Measurements from ENCODE around the gene TDRD3. TPM values are rescaled to one million over a fixed set of nuclear protein-coding genes. Genes with fewer than 3 reads are reported as not detected.
A peak's percentile ranks its signal among the peaks of the same experiment; 100 is the strongest.

Gene TDRD3
- total and polyA plus RNA-seq, 7 donors: 14.0 to 39.7 (median 29.1) TPM

DNA sequence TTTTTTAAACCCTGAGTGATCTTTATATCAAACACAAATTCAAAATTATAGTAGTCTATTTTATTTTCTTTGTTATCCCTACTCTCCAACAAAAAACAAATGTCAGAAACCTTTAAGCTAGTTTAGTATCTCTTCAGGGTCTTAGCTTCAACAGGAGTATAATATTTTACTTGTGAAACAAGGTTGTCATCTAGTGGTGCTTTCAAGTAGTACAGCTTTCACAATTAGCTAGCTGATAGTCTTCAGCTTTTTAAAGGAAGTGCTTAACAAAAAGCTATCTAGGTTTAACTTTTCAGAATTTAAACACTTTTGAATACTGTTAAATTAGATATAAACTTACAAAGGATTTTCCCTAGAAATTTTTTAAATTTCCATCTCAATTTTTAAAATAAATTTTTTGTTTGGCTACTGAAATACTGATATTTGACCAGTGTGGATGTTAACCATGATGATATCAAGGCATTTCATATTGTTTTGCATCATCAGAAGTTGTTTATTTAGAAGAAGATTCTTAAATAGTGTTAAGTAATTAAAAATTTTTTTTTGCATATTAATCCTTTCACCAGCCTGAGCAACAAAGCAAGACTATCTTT, 34.2 kb downstream of the TDRD3 start:
- ATAC-seq (peak; percentile 73 to 93 (median 83)), DNase-seq (no peak)
- Histone ChIP-seq H3K4me3 (no peak overlapping the region), H3K4me1 (no peaks in the 10 kb centered on the region), H3K27me3 (ENCODE audit: insufficient read depth in 3 of 3, low read length in 2 of 3) (no peaks in the 10 kb centered on the region), H3K9me3 (peaks cover 4% of the 10 kb centered on the region), H3K27ac (no peak overlapping the region), H3K36me3 (ENCODE audit: insufficient read depth in 1 of 2, low read depth in 1 of 2) (no peaks in the 10 kb centered on the region)
- intact Hi-C loops (cut with DNase I): loop anchor here in 1 of 2 donors (5.0 to 10.0 kb wide), 2 partner anchors 34 to 96 kb away; partner anchors contain the start of gene TDRD3
- TF ChIP-seq, protein P1, sequence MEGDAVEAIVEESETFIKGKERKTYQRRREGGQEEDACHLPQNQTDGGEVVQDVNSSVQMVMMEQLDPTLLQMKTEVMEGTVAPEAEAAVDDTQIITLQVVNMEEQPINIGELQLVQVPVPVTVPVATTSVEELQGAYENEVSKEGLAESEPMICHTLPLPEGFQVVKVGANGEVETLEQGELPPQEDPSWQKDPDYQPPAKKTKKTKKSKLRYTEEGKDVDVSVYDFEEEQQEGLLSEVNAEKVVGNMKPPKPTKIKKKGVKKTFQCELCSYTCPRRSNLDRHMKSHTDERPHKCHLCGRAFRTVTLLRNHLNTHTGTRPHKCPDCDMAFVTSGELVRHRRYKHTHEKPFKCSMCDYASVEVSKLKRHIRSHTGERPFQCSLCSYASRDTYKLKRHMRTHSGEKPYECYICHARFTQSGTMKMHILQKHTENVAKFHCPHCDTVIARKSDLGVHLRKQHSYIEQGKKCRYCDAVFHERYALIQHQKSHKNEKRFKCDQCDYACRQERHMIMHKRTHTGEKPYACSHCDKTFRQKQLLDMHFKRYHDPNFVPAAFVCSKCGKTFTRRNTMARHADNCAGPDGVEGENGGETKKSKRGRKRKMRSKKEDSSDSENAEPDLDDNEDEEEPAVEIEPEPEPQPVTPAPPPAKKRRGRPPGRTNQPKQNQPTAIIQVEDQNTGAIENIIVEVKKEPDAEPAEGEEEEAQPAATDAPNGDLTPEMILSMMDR (IDR thresholded peaks at IDR 0.05): peak; percentile 97

DNA sequence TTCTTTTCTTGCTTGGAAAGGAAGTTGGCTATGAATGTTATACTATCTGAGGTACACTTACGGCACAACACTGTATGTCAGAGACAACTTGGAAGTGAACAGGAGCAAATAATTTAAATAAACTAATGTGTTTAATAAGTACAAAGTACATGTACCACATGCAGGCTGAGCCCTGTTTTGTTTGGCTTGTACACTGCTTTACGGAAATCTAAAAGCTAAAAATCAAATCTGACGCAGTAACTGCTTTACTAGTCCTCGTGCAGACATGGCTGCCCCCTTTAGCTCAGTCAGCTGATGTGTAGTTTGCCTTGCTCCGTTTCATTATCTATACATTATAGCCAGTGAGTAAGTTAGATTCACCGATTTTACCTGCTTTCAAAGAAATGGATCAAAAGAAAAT, 36.5 kb downstream of the TDRD3 start:
- H3K4me1 ChIP-seq: no peaks in the 10 kb centered on the region
- intact Hi-C loops (cut with DNase I): loop anchor here in 1 of 2 donors (5.0 to 10.0 kb wide), 2 partner anchors 36 to 99 kb away; partner anchors contain the start of gene TDRD3
- H3K36me3 ChIP-seq (ENCODE audit: insufficient read depth in 1 of 2, low read depth in 1 of 2): no peaks in the 10 kb centered on the region
- no peaks in the 10 kb centered on the region for H3K27me3 ChIP-seq (ENCODE audit: insufficient read depth in 3 of 3, low read length in 2 of 3)
- DNase-seq (no peak), ATAC-seq (no peak)
- no peak overlapping the region for H3K27ac ChIP-seq
- 86 to 90% (median 89%) methylated on average over 6 of the region's 6 CpGs for WGBS, 3 donors
- H3K9me3 ChIP-seq: no peaks in the 10 kb centered on the region
- H3K4me3 ChIP-seq: no peak overlapping the region
- TF ChIP-seq, protein P1 (IDR thresholded peaks at IDR 0.05): no peak

DNA sequence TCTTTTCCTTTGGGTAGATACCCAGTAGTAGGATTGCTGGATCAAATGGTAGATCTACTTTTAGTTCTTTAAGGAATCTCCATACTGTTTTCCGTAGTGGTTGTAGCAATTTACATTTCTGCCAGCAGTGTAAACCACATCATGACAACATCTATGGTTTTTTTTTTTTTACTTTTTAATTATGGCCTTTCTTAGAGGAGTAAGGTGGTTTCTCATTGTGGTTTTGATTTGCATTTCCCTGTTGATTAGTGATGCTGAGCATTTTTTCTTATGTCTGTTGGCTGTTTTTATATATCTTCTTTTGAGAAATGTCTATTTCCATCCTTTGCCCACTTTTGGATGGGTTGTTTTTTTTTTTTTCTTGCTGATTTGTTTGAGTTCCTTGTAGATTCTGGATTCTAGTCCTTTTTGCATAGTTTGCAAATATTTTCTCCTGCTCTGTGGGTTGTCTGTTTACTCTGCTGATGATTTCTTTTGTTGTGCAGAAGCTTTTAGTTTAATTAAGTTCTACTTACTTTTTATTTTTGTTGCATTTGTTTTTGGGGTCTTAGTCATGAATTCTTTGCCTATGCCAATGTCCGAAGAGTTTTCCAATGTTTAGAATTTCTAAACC, 38.8 kb downstream of the TDRD3 start:
- no peaks in the 10 kb centered on the region for H3K27me3 ChIP-seq (ENCODE audit: insufficient read depth in 3 of 3, low read length in 2 of 3)
- ATAC-seq (no peak), DNase-seq (no peak)
- no peak overlapping the region for H3K4me3 ChIP-seq
- WGBS, 3 donors: 71 to 100% (median 96%) methylated on average over 2 of the region's 2 CpGs
- no peaks in the 10 kb centered on the region for H3K4me1 ChIP-seq
- no peak overlapping the region for H3K27ac ChIP-seq
- no peaks in the 10 kb centered on the region for H3K9me3 ChIP-seq
- TF ChIP-seq, protein P1 (IDR thresholded peaks at IDR 0.05): no peak
- intact Hi-C loops (cut with DNase I): loop anchor here in 1 of 2 donors (10.0 kb wide), 1 partner anchor 101 kb away; no protein-coding TSS in a partner anchor
- H3K36me3 ChIP-seq (ENCODE audit: insufficient read depth in 1 of 2, low read depth in 1 of 2): no peaks in the 10 kb centered on the region

DNA sequence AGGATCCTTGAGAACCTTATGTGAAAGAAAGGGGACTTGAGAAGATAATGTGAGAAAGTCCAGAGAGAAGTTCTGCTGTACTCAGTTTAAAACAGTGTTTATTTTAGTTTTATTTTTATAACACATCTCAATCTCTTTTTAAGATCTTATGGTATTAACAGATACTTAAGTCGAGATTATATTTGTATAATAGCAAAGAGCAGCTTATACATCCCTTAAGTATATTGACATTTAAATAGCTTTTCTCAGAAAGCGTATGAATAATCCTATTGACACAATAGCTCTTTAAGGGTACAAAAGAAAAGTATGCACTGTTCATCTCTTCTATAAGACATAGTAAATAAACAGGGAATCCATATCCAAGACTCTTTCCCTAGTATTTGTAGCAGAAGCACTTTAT, 42.2 kb downstream of the TDRD3 start:
- H3K36me3 ChIP-seq (ENCODE audit: insufficient read depth in 1 of 2, low read depth in 1 of 2): no peaks in the 10 kb centered on the region
- H3K9me3 ChIP-seq: no peaks in the 10 kb centered on the region
- intact Hi-C loops (cut with DNase I): loop anchor here in 1 of 2 donors (10.0 kb wide), 1 partner anchor 104 kb away; no protein-coding TSS in a partner anchor
- ATAC-seq: no peak
- TF ChIP-seq, protein P1 (IDR thresholded peaks at IDR 0.05): no peak
- no peaks in the 10 kb centered on the region for H3K27me3 ChIP-seq (ENCODE audit: insufficient read depth in 3 of 3, low read length in 2 of 3)
- no peak overlapping the region for H3K4me3 ChIP-seq
- WGBS, 3 donors: 71 to 91% (median 89%) methylated on average over 2 of the region's 2 CpGs
- H3K27ac ChIP-seq: no peak overlapping the region
- DNase-seq: no peak
- peaks cover 6% of the 10 kb centered on the region for H3K4me1 ChIP-seq

All from psoas muscle (tissue), 8 donors.